Heart left ventricle (tissue), 16 donors: ENCODE results near the gene HNRNPDL. TPM values are rescaled to one million over a fixed set of nuclear protein-coding genes. Genes with fewer than 3 reads are reported as not detected.

Source experiments
- ATAC-seq, 4 donors: fragments of 200-7000 bp; cut with Tn5 transposase; one replicate each; pipeline ENCODE4 v1.9.1; 2020 to 2022; ENCODE audit warnings: moderate library complexity in 4 of 4, mild to moderate bottlenecking in 3 of 4, moderate number of reproducible peaks in 1 of 4
- DNase-seq, 5 donors: peaks; one replicate each; pipeline ENCODE4 v3.0.0-alpha.2; 2020
- H3K27ac ChIP-seq, 12 donors: fragments of 200-600 bp; sonication (generic) in 4 of 12; one replicate each; pipeline versions ENCODE4 v1.5.0 to v1.8.0; 2016 to 2022; ENCODE audit warnings: mild to moderate bottlenecking in 2 of 12
- H3K27me3 ChIP-seq, 9 donors: fragments of 200-600 bp; sonication (generic) in 2 of 9; one replicate each; pipeline versions ENCODE4 v1.5.1 to v1.8.0; 2016 to 2022; ENCODE audit warnings: mild to moderate bottlenecking in 3 of 9
- H3K36me3 ChIP-seq, 9 donors: fragments of 200-600 bp; sonication (generic) in 2 of 9; one replicate each; pipeline versions ENCODE4 v1.5.0 to v1.8.0; 2018 to 2022; ENCODE audit warnings: mild to moderate bottlenecking in 2 of 9
- H3K4me1 ChIP-seq, 12 donors: fragments of 200-600 bp; sonication (generic) in 4 of 12; one replicate each; pipeline versions ENCODE4 v1.5.0 to v1.8.0; 2016 to 2022; ENCODE audit warnings: mild to moderate bottlenecking in 3 of 12
- H3K4me3 ChIP-seq, 12 donors: fragments of 200-600 bp; sonication (generic) in 4 of 12; one replicate each; pipeline versions ENCODE4 v1.5.0 to v1.8.0; 2017 to 2022; ENCODE audit warnings: mild to moderate bottlenecking in 9 of 12, moderate library complexity in 4 of 12
- H3K9me3 ChIP-seq, 12 donors: fragments of 200-600 bp; sonication (generic) in 4 of 12; one replicate each; pipeline versions ENCODE4 v1.5.0 to v1.8.0; 2016 to 2022; ENCODE audit warnings: mild to moderate bottlenecking in 1 of 12
- POLR2A ChIP-seq, 2 donors: fragments of 450-650 bp; IDR thresholded peaks; one replicate each; pipeline ENCODE4 v1.6.1; 2017; ENCODE audit warnings: antibody characterized with exemption in 2 of 2, mild to moderate bottlenecking in 2 of 2, moderate library complexity in 2 of 2
- WGBS, 4 donors: extraction: QIAGEN DNeasy Blood & Tissue Kit in 2 of 4; methylation state at CpG; one replicate each; pipeline versions ENCODE4 v1.1.5 to v1.1.7; 2013 to 2018; 5-methylcytosine and 5-hydroxymethylcytosine counted together
- intact Hi-C, 10 donors: fragments of 100-400 bp; cut with DNase I; formaldehyde crosslinking; loops; one replicate each; pipeline versions ENCODE4 v1.11.1 to v1.14.2; 2022
- polyA plus RNA-seq, 2 donors: library from polyadenylated mRNA; stranded (reverse); fragments of 200-250 nt; gene quantifications; one replicate each; pipeline ENCODE4 v1.2.3, GENCODE V29; 2013
- total RNA-seq, 9 donors: library from RNA; depleted of rRNA in 2 of 9; stranded (reverse); fragments of >200 nt in 2 of 9; fragmentation: NEBNext Ultra II Directional in 3 of 9; extraction: Animal tissue kit (Norgen Biotek cat#: 25700) in 3 of 9; gene quantifications; one replicate each; pipeline versions ENCODE4 v1.1.0 to v1.2.4, GENCODE V29; 2016 to 2023
- TF ChIP-seq, protein P1 (sequence below), 12 donors: fragments of 200-600 bp; sonication (generic) in 4 of 12; IDR thresholded peaks; one replicate each; pipeline versions ENCODE4 v1.5.0 to v1.8.0; 2018 to 2022; ENCODE audit warnings: antibody characterized with exemption in 12 of 12, mild to moderate bottlenecking in 5 of 12
- donor health status: ischemic (EF 13 %, LVEDD 7.1; RV severe dilation, severe dysfunction).
- donor health status: healthy with polysubstance abuse.
- donor health status: DM: no; HTN: yes; CAD: no.
- donor health status: DM: no; HTN: no; CAD: no.
- donor health status: ischemic (EF 25% LVEDD 6.9; RV normal size, moderate dysfunction).
- donor health status: ischemic (EF 25% LVEDD 5.7; RV mildly dilated, moderate dysfunction).
- donor health status: healthy.
- donor health status: DM: yes; HTN: yes; CAD: no.
- donor health status: ischemic (EF 35%, LVEDD 5.7; RV mildly dilated, moderate dysfunction).
- donor health status: nonischemic (EF 11% LVEDD 7.7; RV severe dilation, severe dysfunction).
- donor health status: DM: yes; HTN: yes; CAD: no.
- donor health status: PGD.
- donor health status: ischemic (EF 29% LVEDD 5.4; RV normal size, mild dysfunction).
- donor health status: nonischemic (EF 23%, LVEDD 6.1; RV moderate dilation, normal function).

HNRNPDL gene
- total and polyA plus RNA-seq, 11 donors: 90.8 to 236 (median 142) TPM

DNA sequence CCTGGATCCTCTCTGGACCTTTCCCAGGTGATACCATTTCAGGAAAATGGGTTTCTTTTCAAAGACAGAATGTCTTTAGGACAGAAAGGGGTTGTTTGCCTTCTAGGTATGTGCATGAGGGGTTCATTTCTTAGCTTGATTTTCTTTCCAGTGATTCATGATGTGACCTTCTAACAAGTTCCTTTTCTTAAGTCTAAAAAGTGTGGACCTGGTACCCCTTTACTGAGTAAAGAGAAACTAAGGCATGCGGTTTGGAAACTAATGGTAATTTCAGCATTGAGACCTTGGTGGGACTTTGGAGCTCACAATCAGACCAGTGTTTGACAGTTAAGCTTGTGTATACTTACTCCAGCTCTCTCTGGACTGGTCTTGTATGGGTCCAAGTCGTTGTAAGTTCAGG is 8.8 kb upstream of the HNRNPDL start:
- TF ChIP-seq, protein P1, sequence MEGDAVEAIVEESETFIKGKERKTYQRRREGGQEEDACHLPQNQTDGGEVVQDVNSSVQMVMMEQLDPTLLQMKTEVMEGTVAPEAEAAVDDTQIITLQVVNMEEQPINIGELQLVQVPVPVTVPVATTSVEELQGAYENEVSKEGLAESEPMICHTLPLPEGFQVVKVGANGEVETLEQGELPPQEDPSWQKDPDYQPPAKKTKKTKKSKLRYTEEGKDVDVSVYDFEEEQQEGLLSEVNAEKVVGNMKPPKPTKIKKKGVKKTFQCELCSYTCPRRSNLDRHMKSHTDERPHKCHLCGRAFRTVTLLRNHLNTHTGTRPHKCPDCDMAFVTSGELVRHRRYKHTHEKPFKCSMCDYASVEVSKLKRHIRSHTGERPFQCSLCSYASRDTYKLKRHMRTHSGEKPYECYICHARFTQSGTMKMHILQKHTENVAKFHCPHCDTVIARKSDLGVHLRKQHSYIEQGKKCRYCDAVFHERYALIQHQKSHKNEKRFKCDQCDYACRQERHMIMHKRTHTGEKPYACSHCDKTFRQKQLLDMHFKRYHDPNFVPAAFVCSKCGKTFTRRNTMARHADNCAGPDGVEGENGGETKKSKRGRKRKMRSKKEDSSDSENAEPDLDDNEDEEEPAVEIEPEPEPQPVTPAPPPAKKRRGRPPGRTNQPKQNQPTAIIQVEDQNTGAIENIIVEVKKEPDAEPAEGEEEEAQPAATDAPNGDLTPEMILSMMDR (IDR thresholded peaks at IDR 0.05): no peak
- TF ChIP-seq POLR2A (IDR thresholded peaks at IDR 0.05): no peak
- Histone ChIP-seq H3K4me1 (no peaks in the 10 kb centered on the region), H3K27ac (no peak overlapping the region), H3K9me3 (no peaks in the 10 kb centered on the region), H3K27me3 (no peaks in the 10 kb centered on the region), H3K36me3 (peaks cover 0 to 5% (median 0%) of the 10 kb centered on the region in 9 donors), H3K4me3 (no peak overlapping the region)
- intact Hi-C loops: loop anchor here in 2 of 10 donors (10.0 kb wide), 2 partner anchors 154 to 576 kb away; partner anchors contain the start of gene LIN54 (in 1 of the 2)
- ATAC-seq (no peak), DNase-seq (no peak)
- 87 to 100% (median 91%) methylated on average over 2 of the region's 2 CpGs for WGBS, 4 donors

DNA sequence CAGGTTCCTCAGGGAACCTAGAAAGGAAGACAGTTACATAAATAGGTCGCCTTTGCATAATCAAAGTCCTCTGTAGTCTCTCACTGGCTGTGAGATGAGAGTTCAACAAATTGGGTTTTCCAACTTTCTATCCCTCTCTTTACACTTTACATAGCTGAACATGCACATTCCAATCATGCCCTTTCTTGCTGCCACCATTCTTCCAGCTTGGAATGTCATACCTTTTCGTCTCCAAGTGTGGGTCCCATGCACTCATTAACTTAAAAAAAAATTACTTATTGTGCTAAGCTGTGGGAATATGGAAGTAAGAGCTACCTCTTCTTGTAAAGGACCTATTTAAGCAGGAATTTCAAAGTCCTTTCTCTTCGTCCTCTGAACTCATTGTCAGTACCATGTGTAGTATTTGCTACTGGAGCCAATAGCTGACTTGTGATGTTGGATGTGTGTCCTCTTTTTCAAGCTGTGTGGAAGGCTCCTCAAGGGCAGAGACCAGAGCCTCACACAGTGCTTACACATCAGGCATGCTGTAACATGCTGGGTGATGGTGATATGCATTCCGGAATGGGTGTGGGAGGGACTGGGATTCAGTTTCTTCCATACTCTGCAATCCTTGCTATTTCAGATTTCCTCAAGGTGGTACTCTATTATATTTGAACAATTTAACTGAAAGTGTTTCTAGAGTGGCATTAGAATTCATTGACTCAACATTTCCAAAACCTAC is 7.2 kb upstream of the HNRNPDL start:
- H3K4me1 ChIP-seq: peaks cover 0 to 11% (median 0%) of the 10 kb centered on the region in 12 donors
- DNase-seq (no peak), ATAC-seq (no peak)
- WGBS, 4 donors: 80 to 88% (median 82%) methylated on average over 4 of the region's 4 CpGs
- no peak overlapping the region for H3K27ac ChIP-seq
- no peaks in the 10 kb centered on the region for H3K9me3 ChIP-seq
- H3K27me3 ChIP-seq: no peaks in the 10 kb centered on the region
- intact Hi-C loops: loop anchor here in 2 of 10 donors (10.0 kb wide), 2 partner anchors 153 to 577 kb away; partner anchors contain the start of gene LIN54 (in 1 of the 2)
- H3K36me3 ChIP-seq: peaks cover 0 to 5% (median 0%) of the 10 kb centered on the region in 9 donors
- TF ChIP-seq, protein P1 (IDR thresholded peaks at IDR 0.05): no peak
- TF ChIP-seq POLR2A (IDR thresholded peaks at IDR 0.05): no peak
- H3K4me3 ChIP-seq: no peak overlapping the region

DNA sequence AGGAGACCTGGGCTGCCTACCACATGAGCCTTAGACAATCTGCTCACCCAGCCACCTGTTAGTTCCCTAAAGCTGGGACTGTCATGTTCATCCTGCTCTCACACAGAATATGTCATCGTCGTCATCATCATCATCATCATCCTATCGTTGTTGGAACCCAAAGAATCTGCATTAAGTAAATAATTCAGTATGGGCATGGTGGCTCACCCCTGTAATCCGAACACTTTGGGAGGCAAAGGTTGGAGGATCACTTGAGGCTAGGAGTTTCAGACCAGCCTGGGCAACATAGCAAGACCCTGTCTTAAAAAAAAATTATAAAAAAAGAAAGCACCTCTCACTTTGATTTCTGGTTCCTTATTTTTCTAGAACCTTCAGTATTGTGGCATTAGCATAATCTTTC is 6.5 kb upstream of the HNRNPDL start:
- intact Hi-C loops: loop anchor here in 2 of 10 donors (10.0 kb wide), 2 partner anchors 152 to 578 kb away; partner anchors contain the start of gene LIN54 (in 1 of the 2)

DNA sequence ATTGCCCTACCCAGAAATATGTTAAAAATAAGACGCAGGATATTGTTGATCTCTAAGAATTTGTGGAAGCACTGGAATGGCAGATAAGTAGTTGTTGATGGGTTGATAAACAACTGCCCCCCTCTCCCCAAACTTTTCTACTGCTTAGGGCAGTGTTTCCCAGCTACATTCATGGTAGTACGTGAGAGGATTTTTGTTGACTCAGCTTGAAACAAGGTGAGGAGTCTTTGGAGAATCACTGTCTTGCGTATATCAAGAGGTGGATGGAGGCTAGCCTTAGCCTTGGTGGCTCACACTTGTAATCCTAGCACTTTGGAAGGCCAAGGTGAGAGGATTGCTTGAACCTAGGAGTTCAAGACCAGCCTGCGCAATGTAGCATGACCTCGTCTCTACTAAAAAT is 5.9 kb upstream of the HNRNPDL start:
- Histone ChIP-seq H3K9me3 (no peaks in the 10 kb centered on the region), H3K27me3 (no peaks in the 10 kb centered on the region), H3K36me3 (peaks cover 0 to 5% (median 0%) of the 10 kb centered on the region in 9 donors), H3K4me3 (no peak overlapping the region), H3K4me1 (peaks cover 0 to 20% (median 5%) of the 10 kb centered on the region in 12 donors), H3K27ac (no peak overlapping the region)
- DNase-seq (no peak), ATAC-seq (no peak)
- intact Hi-C loops: loop anchor here in 2 of 10 donors (10.0 kb wide), 2 partner anchors 151 to 579 kb away; partner anchors contain the start of gene LIN54 (in 1 of the 2)
- WGBS, 4 donors: 91 to 95% (median 94%) methylated on average over 5 of the region's 5 CpGs
- TF ChIP-seq, protein P1 (IDR thresholded peaks at IDR 0.05): no peak
- no peak for TF ChIP-seq POLR2A (IDR thresholded peaks at IDR 0.05)

More for the DNA sequence above, 6.5 kb upstream of the HNRNPDL start:
- peaks cover 0 to 13% (median under 1%) of the 10 kb centered on the region in 12 donors for H3K4me1 ChIP-seq
- no peaks in the 10 kb centered on the region for H3K27me3 ChIP-seq
- no peak for TF ChIP-seq POLR2A (IDR thresholded peaks at IDR 0.05)
- TF ChIP-seq, protein P1 (IDR thresholded peaks at IDR 0.05): no peak
- peaks cover 0 to 5% (median 0%) of the 10 kb centered on the region in 9 donors for H3K36me3 ChIP-seq
- H3K4me3 ChIP-seq: no peak overlapping the region
- DNase-seq (no peak), ATAC-seq (no peak)
- H3K9me3 ChIP-seq: no peaks in the 10 kb centered on the region
- H3K27ac ChIP-seq: no peak overlapping the region
- WGBS, 4 donors: 93 to 98% (median 97%) methylated on average over 4 of the region's 4 CpGs
